Osteoblast (primary cell): ENCODE measurements around the gene CDKAL1. TPM values are rescaled to one million over a fixed set of nuclear protein-coding genes. Genes with fewer than 3 reads are reported as not detected.

Source experiments
- DNase-seq: peaks from one replicate; pipeline ENCODE4 v3.0.0; 2011; ENCODE audit warnings: low spot score, mixed read lengths; ENCODE audit not compliant: insufficient read length; ENCODE audit errors: missing footprints
- H2AFZ ChIP-seq: 2 replicates; pipeline ENCODE4 v1.6.0; 2011; ENCODE audit warnings: mild to moderate bottlenecking, low read length
- H3K27ac ChIP-seq: 2 replicates; pipeline ENCODE4 v1.5.1; 2011; ENCODE audit warnings: mild to moderate bottlenecking, low read depth, low read length, moderate library complexity
- H3K27me3 ChIP-seq: 2 replicates; pipeline ENCODE4 v1.6.0; 2012; ENCODE audit warnings: mild to moderate bottlenecking, control low read depth, inconsistent platforms, low read length, moderate library complexity; ENCODE audit not compliant: insufficient read depth
- H3K36me3 ChIP-seq: 2 replicates; pipeline ENCODE4 v1.5.1; 2011; ENCODE audit warnings: mild to moderate bottlenecking, low read length, control low read depth, moderate library complexity; ENCODE audit not compliant: insufficient read depth
- H3K4me1 ChIP-seq: 2 replicates; pipeline ENCODE4 v1.5.1; 2011; ENCODE audit warnings: mild to moderate bottlenecking, low read length, control low read depth, moderate library complexity; ENCODE audit not compliant: insufficient read depth
- H3K4me2 ChIP-seq: 2 replicates; pipeline ENCODE4 v1.6.0; 2011; ENCODE audit warnings: mild to moderate bottlenecking, low read length; ENCODE audit not compliant: insufficient read depth
- H3K4me3 ChIP-seq: fragments of 200-600 bp; sonication (generic); 3 replicates; pipeline ENCODE4 v1.5.1; 2012; ENCODE audit warnings: mild to moderate bottlenecking, low read length, inconsistent platforms; ENCODE audit not compliant: insufficient read depth
- H3K79me2 ChIP-seq: 2 replicates; pipeline ENCODE4 v1.6.0; 2012; ENCODE audit warnings: mild to moderate bottlenecking, low read length, control low read depth, inconsistent platforms; ENCODE audit not compliant: insufficient read depth
- H3K9me3 ChIP-seq: 2 replicates; pipeline ENCODE4 v1.5.1; 2011; ENCODE audit warnings: low read depth, low read length, control low read depth
- H4K20me1 ChIP-seq: 2 replicates; pipeline ENCODE4 v1.6.0; 2012; ENCODE audit warnings: mild to moderate bottlenecking, low read length, control low read depth; ENCODE audit not compliant: insufficient read depth
- total RNA-seq: library from RNA; depleted of rRNA; stranded (reverse); fragments of >200 nt; gene quantifications from 2 replicates; pipeline ENCODE4 v1.2.3, GENCODE V29; 2012
- TF ChIP-seq, protein P1 (sequence below): IDR thresholded peaks from 2 replicates; pipeline ENCODE4 v1.5.1; 2011; ENCODE audit warnings: mild to moderate bottlenecking, low read depth, low read length, moderate library complexity; ENCODE audit errors: extremely low read depth

CDKAL1 gene
- total RNA-seq, 1 donor, result 18.5 TPM

DNA sequence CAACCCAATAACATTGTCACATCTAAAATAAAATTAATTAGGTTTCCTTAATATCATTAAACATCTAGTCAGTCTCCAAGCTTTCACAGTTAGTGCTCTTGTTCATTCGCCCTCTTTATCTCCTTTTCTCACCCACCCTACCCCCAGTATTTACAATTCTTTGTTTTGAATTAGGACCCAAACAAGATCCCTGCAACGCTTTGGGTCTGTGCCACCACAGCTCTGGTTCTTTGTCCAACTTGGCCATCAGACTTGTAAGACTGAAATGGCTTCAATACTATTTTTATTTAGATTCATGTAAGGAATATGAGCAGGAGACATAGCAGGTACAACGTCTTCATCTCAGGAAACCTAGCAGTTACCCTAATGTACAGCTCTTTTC, 276.5 kb downstream of the CDKAL1 start:
- DNase-seq, result no peak

DNA sequence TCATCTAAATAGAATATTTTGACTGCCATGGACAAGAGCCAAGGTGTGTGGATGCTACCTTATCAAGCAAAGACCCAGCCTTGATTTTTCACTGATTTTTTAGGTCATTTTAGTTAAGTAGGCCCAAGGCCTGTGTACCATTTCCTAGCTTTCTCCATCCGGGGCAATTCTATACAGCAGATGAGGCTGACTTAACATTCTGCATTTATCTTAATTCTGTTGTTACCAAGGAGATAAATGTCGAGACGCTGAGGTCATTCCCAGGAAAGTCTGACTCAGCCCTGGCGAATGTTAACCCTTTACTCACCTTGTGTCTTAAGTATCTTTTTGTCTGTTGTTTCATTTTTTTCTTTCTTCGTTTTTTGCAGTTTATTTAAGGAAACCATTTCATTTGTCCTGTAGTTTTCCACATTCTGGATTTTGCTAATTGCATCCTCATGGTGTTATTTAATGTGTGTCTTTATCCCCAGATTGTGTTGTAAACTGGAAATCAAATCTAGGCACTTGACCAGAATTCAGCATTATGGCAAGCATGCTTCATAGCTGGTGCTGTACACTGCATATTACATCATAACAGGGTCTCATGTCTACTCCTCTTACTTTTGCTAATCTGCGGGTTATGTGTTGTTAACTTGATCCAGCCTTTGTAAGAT, 277.0 kb downstream of the CDKAL1 start:
- H3K27me3 ChIP-seq, result no peaks in the 10 kb centered on the region
- H3K4me1 ChIP-seq, result peaks cover 19% of the 10 kb centered on the region
- peak overlapping the region; percentile 99 for H3K27ac ChIP-seq
- TF ChIP-seq, protein P1, sequence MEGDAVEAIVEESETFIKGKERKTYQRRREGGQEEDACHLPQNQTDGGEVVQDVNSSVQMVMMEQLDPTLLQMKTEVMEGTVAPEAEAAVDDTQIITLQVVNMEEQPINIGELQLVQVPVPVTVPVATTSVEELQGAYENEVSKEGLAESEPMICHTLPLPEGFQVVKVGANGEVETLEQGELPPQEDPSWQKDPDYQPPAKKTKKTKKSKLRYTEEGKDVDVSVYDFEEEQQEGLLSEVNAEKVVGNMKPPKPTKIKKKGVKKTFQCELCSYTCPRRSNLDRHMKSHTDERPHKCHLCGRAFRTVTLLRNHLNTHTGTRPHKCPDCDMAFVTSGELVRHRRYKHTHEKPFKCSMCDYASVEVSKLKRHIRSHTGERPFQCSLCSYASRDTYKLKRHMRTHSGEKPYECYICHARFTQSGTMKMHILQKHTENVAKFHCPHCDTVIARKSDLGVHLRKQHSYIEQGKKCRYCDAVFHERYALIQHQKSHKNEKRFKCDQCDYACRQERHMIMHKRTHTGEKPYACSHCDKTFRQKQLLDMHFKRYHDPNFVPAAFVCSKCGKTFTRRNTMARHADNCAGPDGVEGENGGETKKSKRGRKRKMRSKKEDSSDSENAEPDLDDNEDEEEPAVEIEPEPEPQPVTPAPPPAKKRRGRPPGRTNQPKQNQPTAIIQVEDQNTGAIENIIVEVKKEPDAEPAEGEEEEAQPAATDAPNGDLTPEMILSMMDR, result no peak
- peak; percentile 76 for DNase-seq
- H3K4me3 ChIP-seq, result peak overlapping the region; percentile 5
- H3K9me3 ChIP-seq, result no peaks in the 10 kb centered on the region
- H3K4me2 ChIP-seq, result peak overlapping the region; percentile 49
- H3K79me2 ChIP-seq, result no peaks in the 10 kb centered on the region
- H4K20me1 ChIP-seq, result no peaks in the 10 kb centered on the region
- H2AFZ ChIP-seq, result peak overlapping the region; percentile 81
- no peaks in the 10 kb centered on the region for H3K36me3 ChIP-seq

More for the DNA sequence above, 276.5 kb downstream of the CDKAL1 start:
- Histone ChIP-seq H3K79me2 (no peaks in the 10 kb centered on the region), H3K36me3 (no peaks in the 10 kb centered on the region), H3K9me3 (no peaks in the 10 kb centered on the region), H3K27ac (peak overlapping the region; percentile 99), H2AFZ (peak overlapping the region; percentile 81), H3K27me3 (no peaks in the 10 kb centered on the region), H3K4me1 (peaks cover 19% of the 10 kb centered on the region), H4K20me1 (no peaks in the 10 kb centered on the region), H3K4me2 (peak overlapping the region; percentile 49), H3K4me3 (peak overlapping the region; percentile 5)
- TF ChIP-seq, protein P1, result no peak

GRCh38 chr6:20812776-20813175, 278.5 kb downstream of the CDKAL1 start:
- H2AFZ ChIP-seq, result no peak overlapping the region
- H3K9me3 ChIP-seq, result no peaks in the 10 kb centered on the region
- no peak for DNase-seq
- H3K79me2 ChIP-seq, result no peaks in the 10 kb centered on the region
- H3K4me3 ChIP-seq, result no peak overlapping the region
- TF ChIP-seq, protein P1, result no peak
- peaks cover 20% of the 10 kb centered on the region for H3K4me1 ChIP-seq
- no peak overlapping the region for H3K27ac ChIP-seq
- H3K4me2 ChIP-seq, result no peak overlapping the region
- no peaks in the 10 kb centered on the region for H4K20me1 ChIP-seq
- no peaks in the 10 kb centered on the region for H3K27me3 ChIP-seq
- no peaks in the 10 kb centered on the region for H3K36me3 ChIP-seq

- TF ChIP-seq, protein P1, result no peak
- H3K4me3 ChIP-seq, result no peak overlapping the region
- no peak overlapping the region for H2AFZ ChIP-seq
- H3K27me3 ChIP-seq, result no peaks in the 10 kb centered on the region
- H3K79me2 ChIP-seq, result no peaks in the 10 kb centered on the region
- H3K4me2 ChIP-seq, result no peak overlapping the region
- no peaks in the 10 kb centered on the region for H3K36me3 ChIP-seq
- no peak for DNase-seq
- no peak overlapping the region for H3K27ac ChIP-seq
- no peaks in the 10 kb centered on the region for H4K20me1 ChIP-seq
- peaks cover 25% of the 10 kb centered on the region for H3K4me1 ChIP-seq
- H3K9me3 ChIP-seq, result no peaks in the 10 kb centered on the region
Observed at GRCh38 chr6:20814494-20814893, 280.2 kb downstream of the CDKAL1 start.
